Left ventricle myocardium inferior (tissue), 1 donor: ENCODE results near the gene OARD1. TPM values are rescaled to one million over a fixed set of nuclear protein-coding genes. Genes with fewer than 3 reads are reported as not detected.
A peak's percentile ranks its signal among the peaks of the same experiment; 100 is the strongest.

Experiments used
- DNase-seq: peaks from one replicate; pipeline ENCODE4 v3.0.0-alpha.2; 2020
- H3K27ac ChIP-seq: fragments of 200-600 bp; replicated peaks from 2 replicates; pipeline ENCODE4 v1.8.0; 2021
- H3K27me3 ChIP-seq: fragments of 200-600 bp; 2 replicates; pipeline ENCODE4 v1.8.0; 2021; ENCODE audit warnings: low read depth
- H3K36me3 ChIP-seq: fragments of 200-600 bp; 2 replicates; pipeline ENCODE4 v1.8.0; 2021
- H3K4me1 ChIP-seq: fragments of 200-600 bp; 2 replicates; pipeline ENCODE4 v1.8.0; 2021
- H3K4me3 ChIP-seq: fragments of 200-600 bp; 2 replicates; pipeline ENCODE4 v1.8.0; 2021; ENCODE audit warnings: mild to moderate bottlenecking, moderate library complexity
- H3K9me3 ChIP-seq: fragments of 200-600 bp; replicated peaks from 2 replicates; pipeline ENCODE4 v1.8.0; 2021
- intact Hi-C: fragments of 100-400 bp; cut with micrococcal nuclease; formaldehyde crosslinking; loops from one replicate; pipeline ENCODE4 v1.11.0; 2022
- total RNA-seq: library from RNA; stranded (reverse); fragmentation: NEBNext Ultra II Directional; extraction: Animal tissue kit (Norgen Biotek cat#: 25700); gene quantifications from one replicate; pipeline ENCODE4 v1.2.1, GENCODE V29; 2021
- TF ChIP-seq, protein P1 (sequence below): fragments of 200-600 bp; IDR thresholded peaks from 2 replicates; pipeline ENCODE4 v1.8.0; 2021; ENCODE audit warnings: antibody characterized with exemption, mild to moderate bottlenecking, borderline replicate concordance
- donor health status: DM: no; HTN: yes; CAD: no; lungs with severe emphysema.

Gene OARD1
- total RNA-seq, 1 donor from 2014 or later = 19.9 TPM

- intact Hi-C loops = no loop called here
- peak; percentile 16 for DNase-seq
- TF ChIP-seq, protein P1, sequence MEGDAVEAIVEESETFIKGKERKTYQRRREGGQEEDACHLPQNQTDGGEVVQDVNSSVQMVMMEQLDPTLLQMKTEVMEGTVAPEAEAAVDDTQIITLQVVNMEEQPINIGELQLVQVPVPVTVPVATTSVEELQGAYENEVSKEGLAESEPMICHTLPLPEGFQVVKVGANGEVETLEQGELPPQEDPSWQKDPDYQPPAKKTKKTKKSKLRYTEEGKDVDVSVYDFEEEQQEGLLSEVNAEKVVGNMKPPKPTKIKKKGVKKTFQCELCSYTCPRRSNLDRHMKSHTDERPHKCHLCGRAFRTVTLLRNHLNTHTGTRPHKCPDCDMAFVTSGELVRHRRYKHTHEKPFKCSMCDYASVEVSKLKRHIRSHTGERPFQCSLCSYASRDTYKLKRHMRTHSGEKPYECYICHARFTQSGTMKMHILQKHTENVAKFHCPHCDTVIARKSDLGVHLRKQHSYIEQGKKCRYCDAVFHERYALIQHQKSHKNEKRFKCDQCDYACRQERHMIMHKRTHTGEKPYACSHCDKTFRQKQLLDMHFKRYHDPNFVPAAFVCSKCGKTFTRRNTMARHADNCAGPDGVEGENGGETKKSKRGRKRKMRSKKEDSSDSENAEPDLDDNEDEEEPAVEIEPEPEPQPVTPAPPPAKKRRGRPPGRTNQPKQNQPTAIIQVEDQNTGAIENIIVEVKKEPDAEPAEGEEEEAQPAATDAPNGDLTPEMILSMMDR = no peak
- Histone ChIP-seq H3K27ac (no peak overlapping the region), H3K27me3 (no peaks in the 10 kb centered on the region), H3K4me3 (no peak overlapping the region), H3K9me3 (no peaks in the 10 kb centered on the region), H3K36me3 (peaks cover 47% of the 10 kb centered on the region), H3K4me1 (peaks cover 21% of the 10 kb centered on the region)
Measured at GRCh38 chr6:41100871-41101287, 28.7 kb upstream of the OARD1 start.

DNA sequence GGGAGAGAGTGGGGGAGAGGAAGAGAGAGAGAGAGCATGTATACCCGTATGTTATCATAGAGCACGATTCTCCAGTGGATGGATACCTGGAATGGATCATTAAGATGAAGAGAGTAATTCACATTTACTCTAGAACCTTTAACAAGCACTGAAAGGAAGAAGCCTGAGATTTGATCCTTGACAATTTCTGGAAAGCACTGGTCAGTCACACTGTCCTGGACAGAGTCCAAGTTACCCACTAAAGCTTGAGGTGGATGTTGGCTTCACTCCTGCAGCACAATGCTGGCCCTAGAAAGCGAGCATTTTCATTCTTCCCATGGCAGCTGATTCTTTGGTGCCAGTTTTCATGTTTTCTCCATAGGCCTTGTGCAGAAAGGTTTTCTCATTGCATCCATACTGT is 26.2 kb upstream of the OARD1 start:
- Histone ChIP-seq H3K4me1 (peaks cover 27% of the 10 kb centered on the region), H3K9me3 (no peaks in the 10 kb centered on the region), H3K27me3 (no peaks in the 10 kb centered on the region), H3K4me3 (no peak overlapping the region), H3K27ac (no peak overlapping the region), H3K36me3 (peaks cover 73% of the 10 kb centered on the region)
- intact Hi-C loops = no loop called here
- TF ChIP-seq, protein P1 = no peak
- no peak for DNase-seq

- intact Hi-C loops = no loop called here
- peaks cover 80% of the 10 kb centered on the region for H3K36me3 ChIP-seq
- H3K4me1 ChIP-seq = peaks cover 27% of the 10 kb centered on the region
- no peak overlapping the region for H3K27ac ChIP-seq
- no peak overlapping the region for H3K4me3 ChIP-seq
- no peak for DNase-seq
- no peaks in the 10 kb centered on the region for H3K27me3 ChIP-seq
- TF ChIP-seq, protein P1 = no peak
- H3K9me3 ChIP-seq = no peaks in the 10 kb centered on the region
Measured at GRCh38 chr6:41097467-41098090, 25.4 kb upstream of the OARD1 start.

GRCh38 chr6:41093729-41094128 is 21.6 kb upstream of the OARD1 start:
- Histone ChIP-seq H3K27me3 (no peaks in the 10 kb centered on the region), H3K36me3 (peaks cover 100% of the 10 kb centered on the region), H3K27ac (no peak overlapping the region), H3K4me3 (no peak overlapping the region), H3K9me3 (no peaks in the 10 kb centered on the region), H3K4me1 (peaks cover 33% of the 10 kb centered on the region)
- no peak for DNase-seq
- intact Hi-C loops = no loop called here
- TF ChIP-seq, protein P1 = no peak

DNA sequence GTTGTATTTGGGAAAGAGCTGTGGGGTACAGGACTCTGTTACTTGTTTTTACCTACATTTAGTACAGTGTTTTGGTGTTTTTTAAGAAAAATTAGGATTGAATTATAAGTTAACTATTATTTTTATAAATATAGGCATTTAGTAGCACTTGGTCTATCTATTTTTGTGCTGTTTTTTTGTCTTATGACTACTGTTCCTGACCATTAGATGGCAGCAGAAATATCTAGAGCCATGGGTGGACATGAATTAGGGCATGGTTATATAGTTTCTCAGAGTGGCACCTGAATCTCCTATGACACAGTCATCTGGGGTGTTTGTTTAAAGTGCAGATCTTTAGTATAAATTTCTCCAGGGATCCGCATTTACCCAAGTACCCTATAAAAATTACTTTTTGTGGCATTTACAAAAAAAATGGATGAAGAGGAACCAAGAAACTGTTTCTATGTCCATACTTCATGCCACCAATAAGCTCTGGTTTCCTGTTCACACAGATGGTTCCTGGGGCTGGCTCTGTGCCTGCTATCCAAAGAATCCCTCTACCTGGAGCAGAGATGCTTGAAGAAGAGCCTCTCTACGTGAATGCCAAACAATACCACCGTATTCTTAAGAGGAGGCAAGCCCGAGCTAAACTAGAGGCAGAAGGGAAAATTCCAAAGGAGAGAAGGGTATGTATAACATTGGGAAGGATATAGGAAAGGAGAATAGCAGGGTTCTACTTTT is 20.4 kb upstream of the OARD1 start:
- H3K27me3 ChIP-seq = no peaks in the 10 kb centered on the region
- H3K4me3 ChIP-seq = no peak overlapping the region
- H3K27ac ChIP-seq = no peak overlapping the region
- peaks cover 94% of the 10 kb centered on the region for H3K36me3 ChIP-seq
- H3K4me1 ChIP-seq = peaks cover 22% of the 10 kb centered on the region
- H3K9me3 ChIP-seq = no peaks in the 10 kb centered on the region
- no peak for DNase-seq
- TF ChIP-seq, protein P1 = peak; percentile 38
- intact Hi-C loops = no loop called here
